HL-60/S4 (cell line): ENCODE measurements around the gene C15orf62.

ENCODE experiments used
- in situ Hi-C: fragments of 300-500 bp; cut with MboI; formaldehyde crosslinking; loops from 2 replicates; pipeline ENCODE4 v1.14.3; 2022; ENCODE audit warnings: low sequenced_read_pairs

C15orf62 gene

DNA sequence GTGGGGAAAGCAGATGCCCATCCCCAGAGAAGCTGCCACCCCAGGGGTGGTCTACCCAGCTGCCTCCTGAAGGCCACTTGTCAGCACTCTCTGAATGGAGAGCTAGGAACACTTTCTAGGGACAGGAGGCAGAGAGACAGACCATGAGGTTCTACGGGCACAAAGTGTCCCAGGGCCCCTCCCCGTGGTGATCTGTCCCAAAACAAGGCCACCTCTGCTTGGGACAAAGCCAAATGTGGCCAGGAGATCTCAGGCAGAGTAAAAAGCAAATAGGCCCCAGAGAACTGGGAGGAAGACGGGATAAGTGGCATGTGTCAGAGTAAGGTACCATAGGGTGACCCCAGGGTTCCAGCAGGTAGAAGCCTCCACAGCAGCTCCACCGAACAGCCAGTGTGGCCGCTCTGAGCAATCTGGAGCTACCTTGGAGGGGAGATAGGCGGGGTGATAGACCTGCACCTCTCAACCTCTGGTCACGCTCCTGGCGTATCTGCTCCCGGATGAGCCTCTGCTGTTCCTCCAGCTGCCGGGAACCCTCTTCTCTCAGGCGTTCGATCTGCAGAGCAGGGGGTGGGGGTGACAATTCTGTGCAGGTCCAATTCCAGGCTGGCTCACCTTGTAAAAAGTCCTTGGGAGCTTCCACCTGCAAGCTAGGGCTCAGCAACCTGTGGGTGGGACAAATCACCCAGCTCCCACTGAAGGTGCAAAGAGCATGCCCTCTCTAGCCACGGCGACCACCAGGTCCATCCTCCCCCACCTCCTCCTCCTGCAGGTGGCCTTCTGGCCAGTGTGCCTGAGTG lies 6.2 kb downstream of the C15orf62 start:
- in situ Hi-C loops: no loop called here

- in situ Hi-C loops: no loop called here
Measured at GRCh38 chr15:40776537-40777141, 6.9 kb downstream of the C15orf62 start.

GRCh38 chr15:40782609-40783227 lies 12.9 kb downstream of the C15orf62 start:
- in situ Hi-C loops: no loop called here

- in situ Hi-C loops: no loop called here
Measured at GRCh38 chr15:40785164-40785563, 15.4 kb downstream of the C15orf62 start.

GRCh38 chr15:40785814-40786213 lies 16.0 kb downstream of the C15orf62 start:
- in situ Hi-C loops: no loop called here

GRCh38 chr15:40787344-40787841 lies 17.6 kb downstream of the C15orf62 start:
- in situ Hi-C loops: no loop called here

DNA sequence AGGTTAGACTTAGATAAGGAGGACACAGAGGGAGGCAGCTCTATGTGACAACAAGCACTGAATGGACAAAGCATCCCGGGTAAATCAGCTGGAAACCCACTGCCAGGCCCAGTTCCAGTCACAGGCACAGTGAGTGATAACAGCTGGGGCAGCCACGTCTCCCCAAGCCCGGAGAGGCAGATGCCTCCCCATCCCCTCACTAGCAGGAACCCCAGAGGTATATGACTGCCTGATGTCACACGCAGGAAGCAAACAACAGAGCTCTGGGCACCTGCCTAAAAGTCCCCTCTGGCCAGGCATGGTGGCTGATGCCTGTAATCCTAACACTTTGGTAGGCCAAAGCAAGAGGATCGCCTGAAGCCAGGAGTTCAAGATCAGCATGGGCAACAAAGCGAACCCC lies 18.2 kb downstream of the C15orf62 start:
- in situ Hi-C loops: no loop called here

- in situ Hi-C loops: no loop called here
Measured at GRCh38 chr15:40789119-40789518, 19.3 kb downstream of the C15orf62 start.

DNA sequence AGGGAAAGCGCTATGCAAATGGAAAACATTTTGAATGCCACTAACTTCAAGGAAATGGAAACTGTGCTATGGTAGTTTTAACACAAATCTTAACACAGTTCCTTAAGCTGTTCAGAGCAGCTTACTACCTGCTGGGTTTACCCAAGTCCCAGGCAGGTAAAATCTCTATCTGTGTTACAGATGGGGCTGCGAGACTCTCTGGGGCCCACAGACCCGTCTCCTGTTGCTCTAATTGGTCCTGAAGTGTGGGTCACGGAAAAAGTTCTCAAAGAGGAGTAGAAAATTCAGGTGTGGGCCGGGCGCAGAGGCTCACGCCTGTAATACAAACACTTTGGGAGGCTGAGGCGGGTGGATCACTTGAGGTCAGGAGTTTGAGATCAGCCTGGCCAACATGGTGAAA lies 20.2 kb downstream of the C15orf62 start:
- in situ Hi-C loops: no loop called here

- in situ Hi-C loops: no loop called here
Measured at GRCh38 chr15:40790718-40791117, 20.9 kb downstream of the C15orf62 start.

DNA sequence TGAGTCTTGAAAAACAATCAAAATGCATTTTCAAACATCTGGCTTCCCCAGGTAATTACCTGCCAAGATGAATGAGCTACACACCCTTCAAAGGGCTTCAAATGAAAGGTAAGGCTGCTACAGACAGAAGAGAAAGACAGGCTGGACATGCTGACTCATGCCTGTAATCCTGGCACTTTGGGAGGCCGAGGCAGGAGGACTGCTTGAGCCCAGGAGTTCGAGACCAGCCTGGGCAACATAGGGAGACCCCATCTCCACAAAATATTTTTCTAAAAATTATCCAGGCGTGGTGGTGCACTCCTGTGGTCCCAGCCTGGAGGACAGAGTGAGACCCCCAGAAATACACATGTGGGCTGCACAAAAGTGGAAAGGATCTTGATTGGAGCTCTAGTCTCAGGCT lies 22.6 kb downstream of the C15orf62 start:
- in situ Hi-C loops: no loop called here

- in situ Hi-C loops: no loop called here
Measured at GRCh38 chr15:40793216-40793989, 23.6 kb downstream of the C15orf62 start.

DNA sequence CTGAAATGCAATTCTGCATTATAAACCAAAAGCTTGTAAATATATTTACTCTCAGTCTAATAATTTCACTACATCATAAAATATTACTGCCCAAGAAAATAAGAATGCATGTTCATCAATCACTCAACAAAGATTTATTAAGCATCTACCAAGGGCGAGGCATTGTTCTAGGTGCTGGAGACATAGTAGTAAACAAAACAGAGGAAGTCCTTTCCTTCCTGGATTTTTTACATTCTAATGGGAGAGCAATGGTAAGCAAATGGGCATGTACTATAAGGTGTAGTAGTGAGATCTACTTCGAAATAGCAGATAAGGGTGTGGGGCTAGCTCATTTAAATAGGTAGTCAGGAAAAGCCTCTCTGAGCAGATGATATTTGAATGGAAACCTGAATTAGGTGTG lies 26.3 kb downstream of the C15orf62 start:
- in situ Hi-C loops: no loop called here

- in situ Hi-C loops: no loop called here
Measured at GRCh38 chr15:40796512-40796911, 26.7 kb downstream of the C15orf62 start.

GRCh38 chr15:40799523-40799922 lies 29.7 kb downstream of the C15orf62 start:
- in situ Hi-C loops: no loop called here

- in situ Hi-C loops: no loop called here
Measured at GRCh38 chr15:40803076-40803475, 33.3 kb downstream of the C15orf62 start.

- in situ Hi-C loops: no loop called here
Measured at GRCh38 chr15:40803688-40804087, 33.9 kb downstream of the C15orf62 start.

DNA sequence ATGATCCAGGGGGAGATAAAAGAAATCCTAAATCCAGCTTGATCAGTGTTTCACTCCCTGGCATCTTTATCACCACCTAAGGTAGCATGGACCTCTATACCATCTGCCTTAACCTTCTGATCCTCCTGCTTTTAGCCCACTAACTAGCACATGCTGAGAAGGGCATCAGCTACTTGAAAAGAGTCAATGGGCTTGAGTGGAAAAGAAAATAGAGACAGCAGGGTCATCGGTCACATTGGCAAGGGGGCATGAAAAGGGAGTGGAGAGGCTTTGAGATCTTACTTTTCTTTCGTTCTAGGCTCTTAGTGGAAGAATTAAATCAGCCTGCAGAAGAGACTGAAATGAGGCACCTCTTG lies 36.9 kb downstream of the C15orf62 start:
- in situ Hi-C loops: no loop called here

DNA sequence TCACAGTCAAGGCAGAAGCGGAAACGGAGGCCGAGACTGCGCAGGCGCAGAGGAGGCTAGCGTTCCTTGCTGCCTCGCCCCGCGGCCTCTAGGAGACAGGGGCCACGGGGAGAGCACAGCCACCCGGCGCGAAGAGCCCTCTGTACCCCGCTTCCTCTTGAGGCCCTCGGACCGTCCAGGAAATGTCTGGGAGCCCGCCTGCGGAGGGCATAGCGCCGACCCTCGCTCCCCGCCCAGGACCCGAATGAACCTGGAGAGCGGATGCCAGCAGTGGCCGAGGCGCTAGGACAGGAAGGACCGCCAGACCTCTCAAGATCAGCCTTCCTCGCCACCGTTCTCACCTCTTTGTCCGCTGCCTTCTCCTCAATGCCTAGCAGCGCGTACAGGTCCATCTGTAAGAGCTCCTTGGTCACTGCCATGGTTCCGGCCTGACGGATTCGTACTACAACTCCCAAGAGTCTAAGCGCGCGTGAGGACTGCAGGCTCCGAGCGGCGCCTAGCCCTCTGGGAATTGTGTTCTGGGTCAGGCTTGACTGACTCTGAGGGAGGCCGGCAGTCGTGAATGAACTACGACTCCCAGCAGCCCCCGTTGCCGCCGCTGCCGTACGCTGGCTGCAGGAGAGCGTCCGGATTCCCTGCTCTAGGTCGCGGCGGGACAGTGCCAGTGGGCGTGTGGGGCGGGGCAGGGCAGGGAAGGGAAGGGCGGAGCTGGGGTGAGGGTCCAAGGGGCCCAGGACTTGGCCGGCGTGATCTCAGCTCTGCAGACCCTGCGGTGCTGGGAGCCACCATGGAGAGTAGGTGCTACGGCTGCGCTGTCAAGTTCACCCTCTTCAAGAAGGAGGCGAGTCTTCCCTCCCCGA lies 37.5 kb downstream of the C15orf62 start, which contains the start of the genes DNAJC17 and ZFYVE19:
Gene DNAJC17 (minus strand): TSS at position 446 of the 860 bp plus-strand sequence. CDS start 27 bp downstream, at position 419.
Gene ZFYVE19 (plus strand): TSS at position 62 of the 860 bp plus-strand sequence. CDS start 501 bp downstream, at position 563.
- in situ Hi-C loops: no loop called here

- in situ Hi-C loops: no loop called here
Measured at GRCh38 chr15:40807888-40808461, 38.2 kb downstream of the C15orf62 start.
